ENCODE measurements around the gene TEX12.

GRCh38 chr11:112216561-112217105, 49.5 kb downstream of the TEX12 start:
- TF ChIP-seq, protein P1, sequence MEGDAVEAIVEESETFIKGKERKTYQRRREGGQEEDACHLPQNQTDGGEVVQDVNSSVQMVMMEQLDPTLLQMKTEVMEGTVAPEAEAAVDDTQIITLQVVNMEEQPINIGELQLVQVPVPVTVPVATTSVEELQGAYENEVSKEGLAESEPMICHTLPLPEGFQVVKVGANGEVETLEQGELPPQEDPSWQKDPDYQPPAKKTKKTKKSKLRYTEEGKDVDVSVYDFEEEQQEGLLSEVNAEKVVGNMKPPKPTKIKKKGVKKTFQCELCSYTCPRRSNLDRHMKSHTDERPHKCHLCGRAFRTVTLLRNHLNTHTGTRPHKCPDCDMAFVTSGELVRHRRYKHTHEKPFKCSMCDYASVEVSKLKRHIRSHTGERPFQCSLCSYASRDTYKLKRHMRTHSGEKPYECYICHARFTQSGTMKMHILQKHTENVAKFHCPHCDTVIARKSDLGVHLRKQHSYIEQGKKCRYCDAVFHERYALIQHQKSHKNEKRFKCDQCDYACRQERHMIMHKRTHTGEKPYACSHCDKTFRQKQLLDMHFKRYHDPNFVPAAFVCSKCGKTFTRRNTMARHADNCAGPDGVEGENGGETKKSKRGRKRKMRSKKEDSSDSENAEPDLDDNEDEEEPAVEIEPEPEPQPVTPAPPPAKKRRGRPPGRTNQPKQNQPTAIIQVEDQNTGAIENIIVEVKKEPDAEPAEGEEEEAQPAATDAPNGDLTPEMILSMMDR (IDR thresholded peaks at IDR 0.05) = no peak
- no peak for TF ChIP-seq POLR2A (IDR thresholded peaks at IDR 0.05)
